Gastroesophageal sphincter (tissue), 4 donors: ENCODE data around the gene UNKL. TPM values are rescaled to one million over a fixed set of nuclear protein-coding genes. Genes with fewer than 3 reads are reported as not detected.

Experiments
- ATAC-seq: fragments of 150-250 bp; one replicate; pipeline ENCODE4 v1.9.1; 2016; ENCODE audit warnings: mild to moderate bottlenecking, moderate library complexity
- H3K27ac ChIP-seq, 4 donors: fragments of 200-600 bp; sonication (generic) in 3 of 4; 1 replicate in 3 of 4; 2 replicates in 1 of 4; pipeline ENCODE4 v1.5.1; 2016 to 2019
- H3K27me3 ChIP-seq: fragments of 200-600 bp; sonication (generic); one replicate; pipeline ENCODE4 v1.5.1; 2019
- H3K36me3 ChIP-seq, 2 donors: fragments of 200-600 bp; sonication (generic); one replicate each; pipeline ENCODE4 v1.5.1; 2019; ENCODE audit warnings: control low read depth in 1 of 2
- H3K4me1 ChIP-seq, 3 donors: fragments of 200-600 bp; sonication (generic); 1 replicate in 2 of 3; 2 replicates in 1 of 3; pipeline ENCODE4 v1.5.1; 2016 to 2019; ENCODE audit warnings: control low read depth in 2 of 3
- H3K4me3 ChIP-seq, 2 donors: fragments of 200-600 bp; sonication (generic); one replicate each; pipeline ENCODE4 v1.5.1; 2019; ENCODE audit warnings: mild to moderate bottlenecking in 1 of 2, moderate library complexity in 1 of 2
- H3K9me3 ChIP-seq, 3 donors: fragments of 200-600 bp; sonication (generic); one replicate each; pipeline ENCODE4 v1.5.1; 2017 to 2019; ENCODE audit warnings: control low read depth in 2 of 3
- EP300 ChIP-seq: sonication (generic); formaldehyde crosslinking; IDR thresholded peaks from one replicate; pipeline ENCODE4 v1.6.1; 2017; ENCODE audit warnings: antibody characterized with exemption, mild to moderate bottlenecking
- POLR2A ChIP-seq, 2 donors: fragments of 450-650 bp; IDR thresholded peaks; one replicate each; pipeline ENCODE4 v1.6.1; 2017; ENCODE audit warnings: antibody characterized with exemption in 2 of 2, mild to moderate bottlenecking in 2 of 2, moderate library complexity in 1 of 2
- POLR2AphosphoS5 ChIP-seq: sonication (generic); formaldehyde crosslinking; IDR thresholded peaks from one replicate; pipeline ENCODE4 v1.6.1; 2017; ENCODE audit warnings: antibody characterized with exemption
- WGBS, 2 donors: methylation state at CpG; one replicate each; pipeline ENCODE4 v1.1.5; 2018; ENCODE audit warnings: low coverage in 1 of 2; 5-methylcytosine and 5-hydroxymethylcytosine counted together
- total RNA-seq, 4 donors: library from RNA; depleted of rRNA; stranded (reverse); fragments of >200 nt; gene quantifications; one replicate each; pipeline ENCODE4 v1.1.0, GENCODE V29; 2016
- TF ChIP-seq, protein P1 (sequence below), 4 experiments: fragments of 200-600 bp in 2 of 4; fragments of 450-650 bp in 2 of 4; sonication (generic) in 1 of 4; IDR thresholded peaks; one replicate each; pipeline ENCODE4 v1.5.1; 2017 to 2019; ENCODE audit warnings: antibody characterized with exemption in 4 of 4, mild to moderate bottlenecking in 2 of 4, moderate library complexity in 2 of 4

Gene UNKL
- total RNA-seq, 4 donors from 2014 or later, result 12.3 to 29.4 (median 16.4) TPM

DNA sequence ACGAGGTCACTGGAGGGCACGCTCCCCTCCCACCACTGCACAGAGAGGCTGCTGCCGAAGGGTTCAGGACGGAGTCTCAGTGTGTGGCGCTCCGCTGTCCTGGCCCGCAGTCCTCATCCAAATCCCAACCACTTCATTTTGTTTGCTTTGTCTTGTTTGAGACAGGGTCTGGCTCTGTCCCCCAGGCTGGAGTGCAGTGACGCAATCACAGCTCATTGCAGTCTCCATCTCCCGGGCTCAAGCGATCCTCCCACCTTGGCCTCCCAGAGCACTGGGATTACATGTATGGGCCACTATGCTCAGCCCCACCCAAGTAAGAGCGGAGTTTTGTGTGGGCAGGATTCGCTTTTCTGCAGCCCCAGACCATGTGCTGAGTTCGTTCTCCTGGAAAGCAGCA lies 12.7 kb downstream of the UNKL start:
- 60 to 100% methylated on average over 1 to 5 of the region's 13 CpGs for WGBS, 2 donors
- H3K27ac ChIP-seq, result no peak overlapping the region
- H3K4me3 ChIP-seq, result no peak overlapping the region
- ATAC-seq, result no peak
- no peaks in the 10 kb centered on the region for H3K4me1 ChIP-seq
- H3K27me3 ChIP-seq, result no peaks in the 10 kb centered on the region
- H3K9me3 ChIP-seq, result no peaks in the 10 kb centered on the region
- no peak for TF ChIP-seq POLR2A (IDR thresholded peaks at IDR 0.05)
- no peak for TF ChIP-seq EP300
- TF ChIP-seq, protein P1, sequence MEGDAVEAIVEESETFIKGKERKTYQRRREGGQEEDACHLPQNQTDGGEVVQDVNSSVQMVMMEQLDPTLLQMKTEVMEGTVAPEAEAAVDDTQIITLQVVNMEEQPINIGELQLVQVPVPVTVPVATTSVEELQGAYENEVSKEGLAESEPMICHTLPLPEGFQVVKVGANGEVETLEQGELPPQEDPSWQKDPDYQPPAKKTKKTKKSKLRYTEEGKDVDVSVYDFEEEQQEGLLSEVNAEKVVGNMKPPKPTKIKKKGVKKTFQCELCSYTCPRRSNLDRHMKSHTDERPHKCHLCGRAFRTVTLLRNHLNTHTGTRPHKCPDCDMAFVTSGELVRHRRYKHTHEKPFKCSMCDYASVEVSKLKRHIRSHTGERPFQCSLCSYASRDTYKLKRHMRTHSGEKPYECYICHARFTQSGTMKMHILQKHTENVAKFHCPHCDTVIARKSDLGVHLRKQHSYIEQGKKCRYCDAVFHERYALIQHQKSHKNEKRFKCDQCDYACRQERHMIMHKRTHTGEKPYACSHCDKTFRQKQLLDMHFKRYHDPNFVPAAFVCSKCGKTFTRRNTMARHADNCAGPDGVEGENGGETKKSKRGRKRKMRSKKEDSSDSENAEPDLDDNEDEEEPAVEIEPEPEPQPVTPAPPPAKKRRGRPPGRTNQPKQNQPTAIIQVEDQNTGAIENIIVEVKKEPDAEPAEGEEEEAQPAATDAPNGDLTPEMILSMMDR (IDR thresholded peaks at IDR 0.05), result no peak
- no peak for TF ChIP-seq POLR2AphosphoS5
- peaks cover 0 to 92% of the 10 kb centered on the region in 2 donors for H3K36me3 ChIP-seq

DNA sequence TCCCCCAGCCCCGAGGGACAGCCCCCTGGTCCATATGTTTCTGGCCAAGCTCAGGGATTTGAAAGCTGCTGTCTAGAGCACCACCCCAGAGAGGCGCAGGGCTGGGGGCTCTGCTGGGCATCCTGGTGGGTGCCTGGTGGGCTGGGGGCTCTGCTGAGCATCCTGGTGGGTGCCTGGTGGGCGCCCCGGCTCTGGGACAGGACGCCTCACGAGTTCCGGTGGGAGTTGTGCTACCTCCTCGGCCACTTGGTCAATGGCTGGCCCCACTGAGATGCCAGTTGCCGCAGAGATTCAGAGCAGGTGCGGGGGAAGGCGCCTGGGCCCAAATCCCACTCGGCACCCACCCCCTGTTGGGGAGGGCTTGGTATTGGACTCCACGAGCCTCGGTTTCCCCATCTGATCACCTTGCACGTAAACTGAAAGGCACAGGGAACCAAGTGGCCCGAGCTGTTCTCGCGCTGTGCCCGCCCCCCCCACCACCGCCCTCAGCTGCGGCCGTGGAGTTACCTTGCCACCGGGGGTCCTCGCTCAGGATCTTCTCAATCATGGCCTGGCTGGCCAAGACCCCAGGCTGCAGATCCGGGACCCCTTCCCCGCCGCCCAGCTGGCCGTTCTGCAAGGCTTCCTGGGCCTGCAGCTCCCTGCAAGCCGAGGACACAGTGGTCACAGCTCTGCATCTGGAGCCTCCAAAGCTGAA lies 13.3 kb downstream of the UNKL start:
- no peak for ATAC-seq
- WGBS, 2 donors, result no CpG with 5 or more reads among the region's 29 CpGs
- Histone ChIP-seq H3K36me3 (peaks cover 0 to 92% of the 10 kb centered on the region in 2 donors), H3K4me3 (no peak overlapping the region), H3K27me3 (no peaks in the 10 kb centered on the region), H3K27ac (no peak overlapping the region), H3K4me1 (no peaks in the 10 kb centered on the region), H3K9me3 (no peaks in the 10 kb centered on the region)
- TF ChIP-seq, protein P1 (IDR thresholded peaks at IDR 0.05), result no peak
- TF ChIP-seq POLR2AphosphoS5, result no peak
- TF ChIP-seq EP300, result no peak
- TF ChIP-seq POLR2A (IDR thresholded peaks at IDR 0.05), result no peak

DNA sequence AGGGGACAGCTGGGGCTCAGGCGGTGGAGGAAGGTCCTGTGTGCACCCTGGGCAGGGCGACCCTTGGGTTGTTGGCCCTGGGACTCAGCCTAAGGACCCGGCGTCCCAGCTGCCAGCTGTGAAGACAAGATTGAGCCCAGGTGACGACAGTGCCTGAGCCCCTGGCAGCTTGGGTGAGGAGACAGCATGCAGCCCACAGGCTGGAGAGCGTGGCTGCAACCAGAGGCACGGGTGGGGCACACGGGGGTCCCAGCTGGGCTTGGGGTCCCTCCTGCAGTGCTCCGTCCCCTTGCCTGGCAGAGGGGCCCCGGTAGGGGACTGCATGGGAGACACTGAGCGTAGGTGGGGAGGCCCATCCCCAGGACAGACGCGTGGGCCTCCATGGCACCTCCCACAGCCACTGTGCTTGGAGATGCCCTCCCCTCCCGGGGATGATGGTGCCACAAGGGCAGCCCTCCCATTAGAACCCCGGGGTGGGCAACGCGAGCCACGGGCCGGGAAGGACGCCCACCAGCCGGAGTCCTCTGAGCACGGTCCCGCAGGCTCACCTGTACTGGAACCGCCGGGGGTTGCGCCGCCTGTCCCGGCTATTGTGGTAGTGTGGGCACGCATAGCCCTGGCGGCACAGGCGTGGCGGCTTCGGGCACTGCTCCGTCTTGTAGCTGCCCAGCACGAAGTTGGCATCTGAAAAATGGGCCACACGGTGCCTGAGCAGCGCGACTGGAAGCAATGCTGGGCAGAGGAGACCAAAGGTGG lies 15.5 kb downstream of the UNKL start:
- Histone ChIP-seq H3K4me1 (no peaks in the 10 kb centered on the region), H3K9me3 (no peaks in the 10 kb centered on the region), H3K27me3 (no peaks in the 10 kb centered on the region), H3K4me3 (no peak overlapping the region), H3K36me3 (peaks cover 0 to 97% of the 10 kb centered on the region in 2 donors), H3K27ac (no peak overlapping the region)
- WGBS, 2 donors, result no CpG with 5 or more reads among the region's 38 CpGs
- no peak for ATAC-seq
- TF ChIP-seq POLR2A (IDR thresholded peaks at IDR 0.05) (no peak), POLR2AphosphoS5 (no peak), EP300 (no peak)
- TF ChIP-seq, protein P1 (IDR thresholded peaks at IDR 0.05), result no peak

DNA sequence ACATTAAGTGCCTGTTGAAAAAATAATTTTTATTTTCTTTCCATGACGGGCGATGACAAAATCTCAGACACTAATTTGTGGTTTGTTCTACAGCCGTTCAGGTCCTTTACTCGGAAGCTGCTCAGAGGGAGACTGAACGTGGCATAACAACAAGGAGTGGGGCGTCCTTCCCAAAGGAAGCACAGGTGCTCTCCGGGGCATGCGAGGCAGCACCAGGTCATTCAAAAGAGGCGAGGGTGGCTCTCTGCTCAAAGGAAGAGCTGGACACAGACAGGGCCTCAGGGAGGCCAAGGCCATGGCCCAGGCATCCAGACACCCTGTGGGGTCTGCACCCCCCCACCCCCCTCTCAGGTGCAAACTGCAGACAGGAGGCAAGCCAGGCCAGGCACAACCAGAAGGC lies 16.2 kb downstream of the UNKL start:
- H3K36me3 ChIP-seq, result peaks cover 0 to 97% of the 10 kb centered on the region in 2 donors
- no peak overlapping the region for H3K27ac ChIP-seq
- H3K4me1 ChIP-seq, result no peaks in the 10 kb centered on the region
- no peaks in the 10 kb centered on the region for H3K9me3 ChIP-seq
- no peak for ATAC-seq
- WGBS, 2 donors, result 84 to 92% methylated on average over 7 to 9 of the region's 9 CpGs
- no peak overlapping the region for H3K4me3 ChIP-seq
- H3K27me3 ChIP-seq, result no peaks in the 10 kb centered on the region
- TF ChIP-seq, protein P1 (IDR thresholded peaks at IDR 0.05), result no peak
- TF ChIP-seq EP300 (no peak), POLR2A (IDR thresholded peaks at IDR 0.05) (no peak), POLR2AphosphoS5 (no peak)

DNA sequence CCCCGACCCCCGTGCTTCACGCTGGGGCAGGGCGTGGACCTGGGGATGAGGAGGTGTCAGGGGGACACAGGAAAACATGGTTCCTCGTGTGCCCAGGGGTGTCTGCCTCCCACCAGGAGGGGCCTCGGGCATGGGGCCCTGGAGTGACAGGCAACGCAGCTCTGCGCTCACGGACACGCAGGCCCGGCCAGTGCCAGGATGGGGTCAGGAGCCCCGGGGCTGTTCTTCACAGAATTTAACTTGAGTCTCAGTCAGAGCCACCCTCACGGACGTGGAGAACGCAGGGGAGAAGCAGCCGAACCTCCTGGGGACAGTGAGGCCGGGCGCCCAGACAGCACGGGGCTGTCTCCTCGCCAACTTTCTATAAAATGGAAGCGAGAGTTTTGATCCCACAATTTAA lies 16.7 kb downstream of the UNKL start:
- Histone ChIP-seq H3K27ac (no peak overlapping the region), H3K4me1 (no peaks in the 10 kb centered on the region), H3K4me3 (no peak overlapping the region), H3K36me3 (peaks cover 0 to 97% of the 10 kb centered on the region in 2 donors), H3K27me3 (no peaks in the 10 kb centered on the region), H3K9me3 (no peaks in the 10 kb centered on the region)
- WGBS, 2 donors, result 90 to 100% methylated on average over 2 to 6 of the region's 21 CpGs
- TF ChIP-seq EP300, result no peak
- no peak for TF ChIP-seq POLR2A (IDR thresholded peaks at IDR 0.05)
- TF ChIP-seq, protein P1 (IDR thresholded peaks at IDR 0.05), result no peak
- no peak for TF ChIP-seq POLR2AphosphoS5
- ATAC-seq, result no peak
